OCI-LY1 (cell line): Measurements from ENCODE around the gene FBXL14.

Source experiments
- H2AFZ ChIP-seq: fragments of 200-600 bp; sonication (generic), shearing (Covaris generic); 2 replicates; pipeline ENCODE4 v1.6.0; 2014; ENCODE audit warnings: antibody characterized with exemption, mild to moderate bottlenecking, low read length
- H3F3A ChIP-seq: fragments of 200-600 bp; sonication (generic), shearing (Covaris generic); 2 replicates; pipeline ENCODE4 v1.6.0; 2014; ENCODE audit warnings: mild to moderate bottlenecking, antibody characterized with exemption, low read length, moderate library complexity; ENCODE audit not compliant: insufficient read depth
- H3K27ac ChIP-seq: fragments of 200-600 bp; sonication (generic); 2 replicates; pipeline ENCODE4 v1.5.1; 2014; ENCODE audit warnings: low read length, mixed run types, mild to moderate bottlenecking, low read depth; ENCODE audit not compliant: poor library complexity, severe bottlenecking
- H3K27me3 ChIP-seq: fragments of 200-600 bp; sonication (generic); 2 replicates; pipeline ENCODE4 v1.6.0; 2014; ENCODE audit warnings: antibody characterized with exemption, mild to moderate bottlenecking, low read length, moderate library complexity; ENCODE audit not compliant: insufficient read depth
- H3K36me3 ChIP-seq: fragments of 200-600 bp; sonication (generic); 2 replicates; pipeline ENCODE4 v1.6.1; 2014; ENCODE audit warnings: mild to moderate bottlenecking, antibody characterized with exemption, low read length, moderate library complexity, mixed read lengths; ENCODE audit not compliant: insufficient read depth
- H3K4me1 ChIP-seq: fragments of 200-600 bp; sonication (generic); 2 replicates; pipeline ENCODE4 v1.5.1; 2014; ENCODE audit warnings: mild to moderate bottlenecking, low read length, moderate library complexity; ENCODE audit not compliant: insufficient read depth, severe bottlenecking
- H3K4me2 ChIP-seq: fragments of 200-600 bp; sonication (generic), shearing (Covaris generic); 2 replicates; pipeline ENCODE4 v1.6.1; 2014; ENCODE audit warnings: low read length
- H3K4me3 ChIP-seq: fragments of 200-600 bp; sonication (generic); 2 replicates; pipeline ENCODE4 v1.5.1; 2014; ENCODE audit warnings: low read length, low read depth, mild to moderate bottlenecking, mixed read lengths; ENCODE audit not compliant: poor library complexity, severe bottlenecking
- H3K79me2 ChIP-seq: fragments of 200-600 bp; shearing (Covaris generic); 2 replicates; pipeline ENCODE4 v1.6.1; 2016; ENCODE audit warnings: mixed run types, low read length, mixed read lengths; ENCODE audit not compliant: insufficient read depth
- H3K9ac ChIP-seq: fragments of 200-600 bp; sonication (generic), shearing (Covaris generic); 2 replicates; pipeline ENCODE4 v1.6.1; 2014; ENCODE audit warnings: mild to moderate bottlenecking, low read length, mixed read lengths
- H3K9me2 ChIP-seq: fragments of 200-600 bp; sonication (generic), shearing (Covaris generic); 2 replicates; pipeline ENCODE4 v1.6.1; 2014; ENCODE audit warnings: low read depth, mild to moderate bottlenecking, low read length, mixed read lengths
- H3K9me3 ChIP-seq: fragments of 200-600 bp; shearing (Covaris generic); 2 replicates; pipeline ENCODE4 v1.6.1; 2014; ENCODE audit warnings: low read length, mixed read lengths
- H4K20me1 ChIP-seq: fragments of 200-600 bp; sonication (generic), shearing (Covaris generic); 2 replicates; pipeline ENCODE4 v1.6.0; 2016; ENCODE audit warnings: mild to moderate bottlenecking, low read length; ENCODE audit not compliant: insufficient read depth
- EZH2 ChIP-seq: fragments of 200-600 bp; sonication (generic), shearing (Covaris generic); IDR thresholded peaks from 2 replicates; pipeline ENCODE4 v1.8.0; 2017; ENCODE audit warnings: borderline replicate concordance, mixed run types, mild to moderate bottlenecking, antibody characterized with exemption, low read length, moderate library complexity, mixed read lengths
- TF ChIP-seq, protein P1 (sequence below): fragments of 200-600 bp; sonication (generic), shearing (Covaris generic); IDR thresholded peaks from 2 replicates; pipeline ENCODE4 v1.5.1; 2017; ENCODE audit warnings: mild to moderate bottlenecking, antibody characterized with exemption, low read length, moderate library complexity, mixed read lengths

FBXL14 gene

DNA sequence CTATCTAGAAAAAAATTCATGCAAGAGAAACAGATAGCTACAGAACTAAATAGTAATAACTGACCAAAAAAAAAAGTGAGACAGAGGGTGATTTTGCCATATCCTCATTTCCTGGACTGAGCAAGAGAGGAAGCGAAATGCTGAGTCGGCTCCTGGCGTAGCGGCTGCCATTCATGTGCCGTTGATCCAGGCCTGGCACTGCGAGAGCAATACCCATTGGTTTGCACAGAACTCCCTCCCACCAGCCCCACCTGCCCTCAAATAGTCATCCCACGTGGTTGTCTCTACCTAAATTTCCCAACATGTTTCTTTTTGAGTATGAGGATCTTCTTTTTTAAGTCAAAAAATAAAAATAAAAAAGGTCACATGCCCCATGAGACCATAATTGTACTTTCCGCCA, 25.2 kb upstream of the FBXL14 start:
- no peak overlapping the region for H2AFZ ChIP-seq
- no peaks in the 10 kb centered on the region for H3F3A ChIP-seq
- no peak overlapping the region for H3K27ac ChIP-seq
- no peaks in the 10 kb centered on the region for H3K9me2 ChIP-seq
- no peak for TF ChIP-seq EZH2
- TF ChIP-seq, protein P1, sequence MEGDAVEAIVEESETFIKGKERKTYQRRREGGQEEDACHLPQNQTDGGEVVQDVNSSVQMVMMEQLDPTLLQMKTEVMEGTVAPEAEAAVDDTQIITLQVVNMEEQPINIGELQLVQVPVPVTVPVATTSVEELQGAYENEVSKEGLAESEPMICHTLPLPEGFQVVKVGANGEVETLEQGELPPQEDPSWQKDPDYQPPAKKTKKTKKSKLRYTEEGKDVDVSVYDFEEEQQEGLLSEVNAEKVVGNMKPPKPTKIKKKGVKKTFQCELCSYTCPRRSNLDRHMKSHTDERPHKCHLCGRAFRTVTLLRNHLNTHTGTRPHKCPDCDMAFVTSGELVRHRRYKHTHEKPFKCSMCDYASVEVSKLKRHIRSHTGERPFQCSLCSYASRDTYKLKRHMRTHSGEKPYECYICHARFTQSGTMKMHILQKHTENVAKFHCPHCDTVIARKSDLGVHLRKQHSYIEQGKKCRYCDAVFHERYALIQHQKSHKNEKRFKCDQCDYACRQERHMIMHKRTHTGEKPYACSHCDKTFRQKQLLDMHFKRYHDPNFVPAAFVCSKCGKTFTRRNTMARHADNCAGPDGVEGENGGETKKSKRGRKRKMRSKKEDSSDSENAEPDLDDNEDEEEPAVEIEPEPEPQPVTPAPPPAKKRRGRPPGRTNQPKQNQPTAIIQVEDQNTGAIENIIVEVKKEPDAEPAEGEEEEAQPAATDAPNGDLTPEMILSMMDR = no peak
- no peak overlapping the region for H3K4me2 ChIP-seq
- no peaks in the 10 kb centered on the region for H3K4me1 ChIP-seq
- no peaks in the 10 kb centered on the region for H4K20me1 ChIP-seq
- H3K79me2 ChIP-seq = no peaks in the 10 kb centered on the region
- H3K9ac ChIP-seq = no peak overlapping the region
- H3K27me3 ChIP-seq = 0 out of 2 replicates have a peak, but pooled peaks cover 4% of the 10 kb centered on the region
- no peak overlapping the region for H3K4me3 ChIP-seq
- no peaks in the 10 kb centered on the region for H3K36me3 ChIP-seq
- H3K9me3 ChIP-seq = no peaks in the 10 kb centered on the region

DNA sequence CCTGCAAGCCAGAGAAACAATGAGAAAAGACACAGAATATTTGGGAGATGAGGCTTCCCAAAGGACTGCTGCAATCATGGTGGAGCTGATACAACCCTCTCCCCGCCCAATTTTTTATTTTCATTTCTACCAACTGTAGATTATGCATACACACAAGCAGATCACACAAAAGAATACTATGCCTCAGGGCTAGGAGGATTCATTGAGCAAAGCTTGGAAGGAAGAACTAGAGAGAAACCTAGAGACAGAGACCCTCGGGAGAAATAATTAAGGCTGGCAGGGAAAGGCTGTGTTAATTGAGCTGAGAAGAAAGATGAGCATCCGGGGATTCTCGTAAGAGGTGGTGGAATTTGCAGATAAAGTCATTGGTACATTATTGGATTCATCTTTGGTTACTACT, 24.8 kb upstream of the FBXL14 start:
- Histone ChIP-seq H3K9ac (no peak overlapping the region), H3K4me1 (no peaks in the 10 kb centered on the region), H3F3A (no peaks in the 10 kb centered on the region), H3K36me3 (no peaks in the 10 kb centered on the region), H3K9me2 (no peaks in the 10 kb centered on the region), H3K9me3 (no peaks in the 10 kb centered on the region), H4K20me1 (no peaks in the 10 kb centered on the region), H3K4me3 (no peak overlapping the region), H3K4me2 (no peak overlapping the region), H3K27me3 (no peaks in the 10 kb centered on the region), H3K27ac (no peak overlapping the region), H3K79me2 (no peaks in the 10 kb centered on the region), H2AFZ (no peak overlapping the region)
- TF ChIP-seq, protein P1 = no peak
- TF ChIP-seq EZH2 = no peak

DNA sequence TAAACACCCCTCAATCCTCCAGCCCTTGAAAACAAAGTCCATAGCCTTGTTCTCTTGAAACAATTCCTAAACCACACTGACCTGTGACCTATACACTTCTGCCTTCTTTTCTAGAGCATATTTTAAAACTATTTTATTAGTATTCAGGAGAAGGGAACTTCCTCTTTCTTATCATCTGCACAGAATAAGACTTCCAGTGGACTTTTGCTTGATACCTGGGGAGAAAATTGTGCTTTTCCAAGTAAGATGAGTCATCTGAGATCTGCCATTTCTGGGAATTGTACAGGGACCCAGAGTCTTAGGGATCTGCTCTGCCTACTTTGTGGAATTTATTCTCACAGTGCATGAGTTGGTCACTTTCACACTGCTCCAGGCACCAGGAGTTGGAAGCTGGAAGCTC, 24.1 kb upstream of the FBXL14 start:
- Histone ChIP-seq H4K20me1 (no peaks in the 10 kb centered on the region), H3K27me3 (no peaks in the 10 kb centered on the region), H3K4me2 (no peak overlapping the region), H3K79me2 (no peaks in the 10 kb centered on the region), H3K9ac (no peak overlapping the region), H3K9me3 (no peaks in the 10 kb centered on the region), H3K36me3 (no peaks in the 10 kb centered on the region), H3K4me3 (no peak overlapping the region), H3F3A (no peaks in the 10 kb centered on the region), H3K4me1 (no peaks in the 10 kb centered on the region), H3K27ac (no peak overlapping the region), H3K9me2 (no peaks in the 10 kb centered on the region), H2AFZ (no peak overlapping the region)
- no peak for TF ChIP-seq EZH2
- TF ChIP-seq, protein P1 = no peak
